ENCODE measurements around the gene CROCC2.

The CROCC2 gene

GRCh38 chr2:240999873-241000541, 93.9 kb downstream of the CROCC2 start:
- DNase-seq (ENCODE audit: low read depth) = no peak

- DNase-seq (ENCODE audit: low read depth) = no peak
Observed at GRCh38 chr2:241000831-241001321, 94.7 kb downstream of the CROCC2 start.

GRCh38 chr2:241001413-241002274, 95.5 kb downstream of the CROCC2 start:
- DNase-seq (ENCODE audit: low read depth) = no peak

- DNase-seq (ENCODE audit: low read depth) = no peak
Observed at GRCh38 chr2:241002275-241003046, 96.3 kb downstream of the CROCC2 start.

- DNase-seq (ENCODE audit: low read depth) = no peak
Observed at GRCh38 chr2:241003047-241003360, 96.9 kb downstream of the CROCC2 start.

GRCh38 chr2:241003369-241003768, 97.2 kb downstream of the CROCC2 start:
- no peak for DNase-seq (ENCODE audit: low read depth)

- DNase-seq (ENCODE audit: low read depth) = no peak
Observed at GRCh38 chr2:241003830-241004564, 97.9 kb downstream of the CROCC2 start.

GRCh38 chr2:241005569-241005968, 99.4 kb downstream of the CROCC2 start:
- DNase-seq (ENCODE audit: low read depth) = no peak

- DNase-seq (ENCODE audit: low read depth) = no peak
Observed at GRCh38 chr2:241006412-241006811, 100.3 kb downstream of the CROCC2 start.

GRCh38 chr2:241007111-241007510, 101.0 kb downstream of the CROCC2 start:
- no peak for DNase-seq (ENCODE audit: low read depth)

- DNase-seq (ENCODE audit: low read depth) = no peak
Observed at GRCh38 chr2:241007880-241008710, 102.0 kb downstream of the CROCC2 start.

- DNase-seq (ENCODE audit: low read depth) = no peak
Observed at GRCh38 chr2:241008711-241009121, 102.6 kb downstream of the CROCC2 start.

- DNase-seq (ENCODE audit: low read depth) = no peak
Observed at GRCh38 chr2:241009191-241009590, 103.1 kb downstream of the CROCC2 start.

GRCh38 chr2:241009601-241010530, 103.7 kb downstream of the CROCC2 start:
- DNase-seq (ENCODE audit: low read depth) = peak; percentile 31

GRCh38 chr2:241010531-241011295, 104.6 kb downstream of the CROCC2 start:
- DNase-seq (ENCODE audit: low read depth) = no peak

GRCh38 chr2:241011296-241011600, 105.1 kb downstream of the CROCC2 start:
- DNase-seq (ENCODE audit: low read depth) = no peak

- no peak for DNase-seq (ENCODE audit: low read depth)
Observed at GRCh38 chr2:241011751-241012510, 105.8 kb downstream of the CROCC2 start.

- DNase-seq (ENCODE audit: low read depth) = no peak
Observed at GRCh38 chr2:241014224-241014623, 108.1 kb downstream of the CROCC2 start.

- no peak for DNase-seq (ENCODE audit: low read depth)
Observed at GRCh38 chr2:241014764-241015163, 108.6 kb downstream of the CROCC2 start.
